CD8-positive, alpha-beta memory T cell (primary cell): Measurements from ENCODE around the gene ANKRD33. TPM values are rescaled to one million over a fixed set of nuclear protein-coding genes. Genes with fewer than 3 reads are reported as not detected.
"Not testable (repeated sequence)": the region's sequence is repeated elsewhere in the genome, so short reads cannot be mapped to it uniquely, and the experiment has no call there.

ENCODE experiments used
- CTCF ChIA-PET: fragments of 350-600 bp; sonication (Branson Sonifier 250); formaldehyde crosslinking; loops from one replicate; lab custom pipeline; 2021; ENCODE audit warnings: antibody characterized with exemption; lab: Charles Lee
- POLR2A ChIA-PET: fragments of 350-600 bp; sonication (Branson Sonifier 250); formaldehyde crosslinking; loops from one replicate; lab custom pipeline; 2021; ENCODE audit warnings: antibody characterized with exemption; lab: Charles Lee
- DNase-seq, 5 donors: peaks; one replicate each; pipeline versions ENCODE4 v3.0.0 to v3.0.0-alpha.2; 2020 to 2022; ENCODE audit warnings: mixed read lengths in 1 of 5
- H3K27ac ChIP-seq: one replicate; pipeline ENCODE4 v1.7.0; 2013; ENCODE audit warnings: low read depth, mild to moderate bottlenecking, low read length, moderate library complexity
- H3K27me3 ChIP-seq: 2 replicates; pipeline ENCODE4 v1.7.0; 2013; ENCODE audit warnings: low read length, mild to moderate bottlenecking; ENCODE audit not compliant: insufficient read depth, poor library complexity, severe bottlenecking
- H3K36me3 ChIP-seq: 2 replicates; pipeline ENCODE4 v1.7.0; 2013; ENCODE audit warnings: mild to moderate bottlenecking, low read length, moderate library complexity; ENCODE audit not compliant: insufficient read depth
- H3K4me1 ChIP-seq: 2 replicates; pipeline ENCODE4 v1.7.0; 2013; ENCODE audit warnings: mild to moderate bottlenecking, low read length, moderate library complexity; ENCODE audit not compliant: insufficient read depth
- H3K4me3 ChIP-seq: 2 replicates; pipeline ENCODE4 v1.7.0; 2013; ENCODE audit warnings: mild to moderate bottlenecking, low read length
- H3K9me3 ChIP-seq: 2 replicates; pipeline ENCODE4 v1.7.0; 2013; ENCODE audit warnings: mild to moderate bottlenecking, low read length
- H3K27ac Mint-ChIP-seq, 8 donors: one replicate each; pipeline ENCODE4 v1.8.0; 2020 to 2021; ENCODE audit warnings: mixed read lengths in 8 of 8, mild to moderate bottlenecking in 6 of 8, inconsistent platforms in 3 of 8, moderate library complexity in 3 of 8
- H3K27me3 Mint-ChIP-seq, 2 donors: one replicate each; pipeline ENCODE4 v1.8.0; 2020 to 2021; ENCODE audit warnings: mixed read lengths in 2 of 2, mild to moderate bottlenecking in 1 of 2, moderate library complexity in 1 of 2
- H3K36me3 Mint-ChIP-seq, 3 donors: one replicate each; pipeline ENCODE4 v1.8.0; 2020 to 2021; ENCODE audit warnings: mixed read lengths in 3 of 3, inconsistent platforms in 1 of 3, mild to moderate bottlenecking in 1 of 3
- H3K4me1 Mint-ChIP-seq, 3 donors: one replicate each; pipeline ENCODE4 v1.8.0; 2020 to 2021; ENCODE audit warnings: mixed read lengths in 3 of 3, inconsistent platforms in 1 of 3, mild to moderate bottlenecking in 1 of 3
- H3K4me3 Mint-ChIP-seq, 7 donors: one replicate each; pipeline ENCODE4 v1.8.0; 2020 to 2021; ENCODE audit warnings: mixed read lengths in 7 of 7, mild to moderate bottlenecking in 6 of 7, moderate library complexity in 4 of 7, inconsistent platforms in 2 of 7
- H3K9me3 Mint-ChIP-seq, 5 donors: one replicate each; pipeline ENCODE4 v1.8.0; 2020 to 2022; ENCODE audit warnings: mixed read lengths in 5 of 5, mild to moderate bottlenecking in 3 of 5, moderate library complexity in 2 of 5, inconsistent platforms in 1 of 5
- polyA plus RNA-seq: library from polyadenylated mRNA; unstranded; fragments of 300-500 nt; fragmentation: Illumina TruSeq; gene quantifications from one replicate; pipeline ENCODE4 v1.2.3, GENCODE V29; 2021
- total RNA-seq, 2 experiments: library from RNA; stranded (reverse); gene quantifications; one replicate each; pipeline ENCODE4 v1.2.3, GENCODE V29; 2021

The ANKRD33 gene
- total and polyA plus RNA-seq, 3 experiments from 2014 or later: not detected

GRCh38 chr12:51874486-51874885, 13.4 kb upstream of the ANKRD33 start:
- H3K36me3 ChIP-seq: no peaks in the 10 kb centered on the region
- H3K27me3 ChIP-seq: peaks cover 13% of the 10 kb centered on the region
- DNase-seq: peak in 1 of 5 donors; percentile 1
- no peaks in the 10 kb centered on the region for H3K4me1 ChIP-seq
- no peaks in the 10 kb centered on the region for H3K36me3 Mint-ChIP-seq
- ChIA-PET POLR2A (no interaction called here), CTCF (interaction anchor here (0.6 to 1.4 kb wide), 6 partner anchors 10 to 53 kb away, joined by 3 to 10 read pairs (median 3); partner anchors contain the start of gene ANKRD33)
- H3K4me3 ChIP-seq: no peak overlapping the region
- no peak overlapping the region for H3K27ac Mint-ChIP-seq
- no peaks in the 10 kb centered on the region for H3K9me3 ChIP-seq
- H3K4me1 Mint-ChIP-seq: peaks cover 0 to 4% (median 0%) of the 10 kb centered on the region in 3 donors
- H3K27ac ChIP-seq: no peak overlapping the region
- no peaks in the 10 kb centered on the region for H3K9me3 Mint-ChIP-seq
- no peak overlapping the region for H3K4me3 Mint-ChIP-seq
- H3K27me3 Mint-ChIP-seq: peaks cover 12 to 34% of the 10 kb centered on the region in 2 donors

DNA sequence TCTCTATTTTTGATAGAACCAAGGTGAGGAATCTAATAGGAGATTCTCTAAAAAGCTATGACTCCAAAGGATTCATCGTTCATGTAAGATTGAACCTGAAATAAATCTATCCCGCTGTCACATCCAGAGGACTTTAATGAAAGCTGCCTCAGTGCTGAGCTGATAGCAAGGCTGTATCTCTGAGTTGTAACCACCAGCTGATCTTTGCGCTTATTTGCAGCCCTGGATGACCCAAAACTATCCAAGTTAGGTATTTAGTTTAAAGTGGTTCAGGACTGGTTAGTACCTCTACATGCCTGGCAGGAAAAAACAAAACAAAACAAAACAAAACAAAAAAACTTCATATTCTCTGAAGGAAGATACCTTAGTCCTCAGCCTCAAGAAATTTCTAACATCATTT, 8.8 kb upstream of the ANKRD33 start:
- CTCF ChIA-PET: interaction anchor here (1.2 to 1.4 kb wide), 2 partner anchors 45 to 58 kb away, joined by 3 to 4 read pairs; no protein-coding TSS in a partner anchor
- H3K27ac Mint-ChIP-seq: no peak overlapping the region

DNA sequence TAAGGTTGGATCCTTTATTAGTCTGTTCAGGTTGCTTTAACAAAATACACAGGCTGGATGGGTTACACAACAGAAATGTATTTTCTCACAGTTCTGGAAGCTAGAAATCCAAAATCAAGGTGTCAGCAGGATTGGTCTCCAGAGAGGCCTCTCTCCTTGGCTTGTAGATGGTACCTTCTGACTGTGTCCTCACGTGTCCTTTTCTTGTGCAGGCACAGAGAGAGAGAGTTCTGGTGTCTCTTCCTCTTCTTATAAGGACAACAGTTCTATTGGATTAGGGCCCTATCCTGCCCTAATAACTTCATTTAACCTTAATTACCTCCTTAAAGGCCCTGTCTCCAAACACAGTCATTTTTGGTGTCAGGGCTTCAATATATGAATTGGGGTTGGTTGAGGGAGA, 4.6 kb upstream of the ANKRD33 start:
- ChIA-PET POLR2A (no interaction called here), CTCF (no interaction called here)
- Histone ChIP-seq H3K4me3 (no peak overlapping the region), H3K27me3 (no peaks in the 10 kb centered on the region), H3K36me3 (no peaks in the 10 kb centered on the region), H3K4me1 (peaks cover 15% of the 10 kb centered on the region), H3K27ac (peak overlapping the region; percentile 2), H3K9me3 (no peaks in the 10 kb centered on the region)
- Mint-ChIP-seq H3K9me3 (peaks cover 0 to 3% (median 0%) of the 10 kb centered on the region in 5 donors), H3K4me3 (no peak overlapping the region), H3K4me1 (peaks cover 7 to 15% (median 9%) of the 10 kb centered on the region in 3 donors), H3K27ac (no peak overlapping the region), H3K27me3 (peaks cover 2 to 3% of the 10 kb centered on the region in 2 donors), H3K36me3 (no peaks in the 10 kb centered on the region)
- DNase-seq: no peak

More for the DNA sequence above, 8.8 kb upstream of the ANKRD33 start:
- H3K9me3 ChIP-seq: no peaks in the 10 kb centered on the region
- no peak overlapping the region for H3K4me3 ChIP-seq
- Mint-ChIP-seq H3K4me1 (no peaks in the 10 kb centered on the region), H3K36me3 (no peaks in the 10 kb centered on the region), H3K9me3 (peaks cover 0 to 3% (median 0%) of the 10 kb centered on the region in 5 donors), H3K27me3 (peaks cover 2 to 7% of the 10 kb centered on the region in 2 donors), H3K4me3 (no peak overlapping the region)
- no peaks in the 10 kb centered on the region for H3K36me3 ChIP-seq
- no peak for DNase-seq
- POLR2A ChIA-PET: no interaction called here
- H3K27me3 ChIP-seq: no peaks in the 10 kb centered on the region
- H3K4me1 ChIP-seq: no peaks in the 10 kb centered on the region
- H3K27ac ChIP-seq: no peak overlapping the region

- no peaks in the 10 kb centered on the region for H3K36me3 Mint-ChIP-seq
- ChIA-PET POLR2A (no interaction called here), CTCF (no interaction called here)
- Histone ChIP-seq H3K9me3 (no peaks in the 10 kb centered on the region), H3K4me3 (no peak overlapping the region), H3K27ac (peak overlapping the region; percentile 2), H3K36me3 (no peaks in the 10 kb centered on the region), H3K4me1 (peaks cover 15% of the 10 kb centered on the region), H3K27me3 (no peaks in the 10 kb centered on the region)
- peaks cover 0 to 3% (median 0%) of the 10 kb centered on the region in 5 donors for H3K9me3 Mint-ChIP-seq
- H3K27me3 Mint-ChIP-seq: peaks cover 3 to 4% of the 10 kb centered on the region in 2 donors
- H3K27ac Mint-ChIP-seq: no peak overlapping the region
- H3K4me3 Mint-ChIP-seq: no peak overlapping the region
- H3K4me1 Mint-ChIP-seq: peaks cover 7 to 15% (median 9%) of the 10 kb centered on the region in 3 donors
- no peak for DNase-seq
Measured at GRCh38 chr12:51883998-51884675, 3.8 kb upstream of the ANKRD33 start.

DNA sequence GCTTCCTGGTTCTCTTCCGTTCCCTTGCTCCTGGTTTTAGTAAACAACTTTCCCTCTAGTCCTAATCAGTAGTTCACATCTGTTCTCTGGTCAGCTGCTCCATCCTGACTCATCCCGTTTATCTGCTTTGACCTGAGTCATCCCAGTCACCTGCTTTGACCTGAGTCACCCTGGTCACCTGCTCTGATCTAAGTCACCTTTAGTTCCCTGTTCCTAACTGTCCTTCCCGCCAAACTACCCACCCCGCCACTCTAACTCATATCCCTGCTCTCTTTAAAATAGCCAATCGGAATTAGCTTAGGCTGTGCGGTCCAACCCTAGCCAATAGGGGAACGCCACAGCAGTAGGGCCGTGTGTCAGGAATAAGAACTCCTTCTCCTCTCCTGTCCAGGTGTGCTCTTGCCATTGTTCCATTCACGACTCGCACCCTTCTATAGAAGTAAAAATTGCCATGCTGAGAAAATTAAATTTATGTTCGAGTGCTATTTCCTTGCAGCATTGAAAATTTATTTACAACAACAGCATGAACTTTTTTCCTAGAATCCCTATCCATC, 3.1 kb upstream of the ANKRD33 start:
- Mint-ChIP-seq H3K9me3 (peaks cover 0 to 3% (median 0%) of the 10 kb centered on the region in 5 donors), H3K4me1 (peaks cover 7 to 15% (median 9%) of the 10 kb centered on the region in 3 donors), H3K27ac (peak overlapping the region in 1 of 8 donors; percentile 33), H3K4me3 (no peak overlapping the region), H3K36me3 (no peaks in the 10 kb centered on the region), H3K27me3 (peaks cover 3 to 6% of the 10 kb centered on the region in 2 donors)
- POLR2A ChIA-PET: no interaction called here
- H3K4me3 ChIP-seq: no peak overlapping the region
- H3K9me3 ChIP-seq: no peaks in the 10 kb centered on the region
- H3K27me3 ChIP-seq: no peaks in the 10 kb centered on the region
- H3K27ac ChIP-seq: peak overlapping the region; percentile 21
- DNase-seq: no peak
- H3K36me3 ChIP-seq: no peaks in the 10 kb centered on the region
- H3K4me1 ChIP-seq: peaks cover 15% of the 10 kb centered on the region
- CTCF ChIA-PET: interaction anchor here (1.7 to 2.5 kb wide), 2 partner anchors 65 to 86 kb away, joined by 4 to 7 read pairs; no protein-coding TSS in a partner anchor

DNA sequence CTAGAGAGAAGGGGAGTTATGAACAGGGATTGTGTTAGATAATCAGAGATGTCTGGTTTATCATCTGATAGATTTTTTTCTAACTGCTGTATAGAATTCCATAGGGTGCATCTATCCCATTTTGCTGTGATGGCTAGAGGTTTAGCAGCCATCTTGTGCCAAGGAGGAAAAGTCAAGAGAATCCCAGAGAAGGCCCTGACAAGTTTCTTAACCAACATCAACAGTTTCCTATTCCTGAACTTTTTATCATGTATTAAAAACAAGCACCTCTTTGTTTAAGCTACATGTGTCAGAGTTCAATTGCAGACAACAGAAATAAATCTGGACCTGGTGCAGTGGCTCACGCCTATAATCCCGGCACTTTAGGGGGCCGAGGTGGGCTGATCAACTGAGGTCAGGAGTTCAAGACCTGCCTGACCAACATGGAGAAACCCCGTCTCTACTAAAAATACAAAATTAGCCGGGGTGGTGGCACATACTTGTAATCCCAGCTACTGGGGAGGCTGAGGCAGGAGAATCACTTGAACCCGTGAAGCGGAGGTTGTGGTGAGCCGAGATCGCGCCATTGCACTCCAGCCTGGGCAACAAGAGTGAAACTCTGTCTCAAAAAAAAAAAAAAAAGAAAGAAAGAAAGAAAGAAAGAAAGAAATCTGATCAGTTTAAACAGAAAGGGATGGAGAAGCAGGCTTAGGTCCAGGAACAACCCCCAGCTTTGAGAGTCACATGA, 2.4 kb upstream of the ANKRD33 start:
- POLR2A ChIA-PET, DNase-seq, H3K36me3 Mint-ChIP-seq, H3K9me3 ChIP-seq, H3K27me3 ChIP-seq, H3K36me3 ChIP-seq, H3K27me3 Mint-ChIP-seq, H3K4me3 ChIP-seq, H3K9me3 Mint-ChIP-seq: not testable (repeated sequence)
- Mint-ChIP-seq H3K4me1 (peaks cover 7 to 15% (median 9%) of the 10 kb centered on the region in 3 donors), H3K27ac (peak overlapping the region in 5 of 8 donors; percentile 47 to 88 (median 78)), H3K4me3 (peak overlapping the region in 4 of 7 donors; percentile 0 to 64 (median 42))
- Histone ChIP-seq H3K4me1 (peaks cover 15% of the 10 kb centered on the region), H3K27ac (peak overlapping the region; percentile 21)
- CTCF ChIA-PET: interaction anchor here (0.7 to 3.0 kb wide), 6 partner anchors 10 to 467 kb away, joined by 3 to 10 read pairs (median 6); no protein-coding TSS in a partner anchor

- H3K4me1 ChIP-seq: peaks cover 15% of the 10 kb centered on the region
- peak overlapping the region; percentile 25 for H3K4me3 ChIP-seq
- H3K4me3 Mint-ChIP-seq: peak overlapping the region in 4 of 7 donors; percentile 0 to 64 (median 42)
- ChIA-PET CTCF (interaction anchor here (0.7 to 3.0 kb wide), 6 partner anchors 11 to 466 kb away, joined by 3 to 10 read pairs (median 6); no protein-coding TSS in a partner anchor), POLR2A (no interaction called here)
- H3K9me3 ChIP-seq: no peaks in the 10 kb centered on the region
- H3K4me1 Mint-ChIP-seq: peaks cover 7 to 15% (median 9%) of the 10 kb centered on the region in 3 donors
- H3K27ac Mint-ChIP-seq: peak overlapping the region in 7 of 8 donors; percentile 0 to 88 (median 62)
- H3K9me3 Mint-ChIP-seq: peaks cover 0 to 2% (median 0%) of the 10 kb centered on the region in 5 donors
- DNase-seq: peak in 2 of 5 donors; percentile 28 to 54
- H3K27me3 ChIP-seq: no peaks in the 10 kb centered on the region
- H3K36me3 Mint-ChIP-seq: no peaks in the 10 kb centered on the region
- H3K27me3 Mint-ChIP-seq: peaks cover 3 to 6% of the 10 kb centered on the region in 2 donors
- H3K27ac ChIP-seq: no peak overlapping the region
- no peaks in the 10 kb centered on the region for H3K36me3 ChIP-seq
Measured at GRCh38 chr12:51886021-51886710, 1.7 kb upstream of the ANKRD33 start.
